Measurements from ENCODE around the gene NTSR1.
A peak's percentile ranks its signal among the peaks of the same experiment; 100 is the strongest.

NTSR1 gene

DNA sequence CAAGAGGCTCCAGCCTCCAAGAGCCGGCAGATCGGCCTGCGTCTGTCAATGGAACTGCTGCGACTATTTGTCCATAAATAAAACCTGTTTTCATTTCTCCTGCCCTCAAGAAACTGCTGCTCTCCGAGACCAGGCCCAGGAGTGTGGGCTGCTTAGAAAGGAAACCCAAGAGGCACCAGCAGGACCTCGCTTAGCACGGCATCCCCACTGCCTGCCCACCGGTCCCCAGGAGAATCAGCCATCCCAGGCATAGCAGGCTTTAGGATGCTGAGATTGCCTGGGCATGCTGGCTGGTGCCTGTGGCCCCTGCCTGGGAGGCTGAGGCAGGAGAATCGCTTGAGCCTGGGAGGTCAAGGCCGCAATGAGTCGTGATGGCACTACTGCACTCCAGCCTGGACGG is 17.6 kb downstream of the NTSR1 start:
- no peak for DNase-seq (ENCODE audit: low read depth)

DNA sequence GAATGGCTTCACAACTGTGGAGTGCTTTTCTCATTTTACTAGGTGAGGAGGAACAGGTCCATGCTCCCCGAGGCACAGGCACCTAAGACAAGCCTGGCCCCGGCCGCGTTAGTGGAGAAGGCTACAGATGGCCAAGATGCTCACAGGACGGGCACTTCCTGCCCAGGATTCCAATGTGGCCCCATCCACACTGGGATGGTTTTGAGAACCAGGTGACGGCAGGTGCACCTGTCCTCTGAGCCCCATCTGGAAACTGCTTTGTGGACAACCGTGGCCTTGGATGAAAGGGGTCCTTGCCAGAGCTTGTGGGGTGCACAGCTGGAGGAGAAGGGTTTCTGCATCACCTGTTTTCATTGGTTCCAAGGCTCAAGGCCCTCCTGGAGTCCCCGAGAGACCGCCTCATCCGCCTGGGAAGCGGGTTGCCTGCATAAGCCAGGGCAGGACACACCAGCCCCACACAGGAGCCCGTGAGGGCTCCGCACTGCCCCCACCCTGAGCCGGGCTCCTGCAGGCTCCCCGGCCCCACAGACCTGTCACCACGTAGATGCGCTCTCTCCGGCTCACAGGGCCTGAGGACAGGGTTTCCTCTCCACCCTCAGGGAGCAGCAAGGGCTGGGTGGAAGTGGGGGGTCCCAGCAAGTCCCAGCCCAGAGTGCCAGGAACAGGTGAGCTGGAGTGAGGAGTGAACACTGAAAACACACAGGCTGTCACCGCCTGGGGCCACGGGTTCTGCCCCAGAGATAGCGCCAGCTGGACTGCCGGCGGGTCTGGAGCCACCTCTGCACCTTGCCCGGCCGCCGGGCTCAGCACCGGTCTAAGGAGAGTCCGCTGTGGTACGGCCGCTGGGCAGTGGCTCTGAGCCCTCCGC is 18.3 kb downstream of the NTSR1 start:
- DNase-seq (ENCODE audit: low read depth) = no peak

GRCh38 chr20:62727584-62728027 is 19.0 kb downstream of the NTSR1 start:
- no peak for DNase-seq (ENCODE audit: low read depth)

GRCh38 chr20:62728028-62728780 is 19.6 kb downstream of the NTSR1 start:
- DNase-seq (ENCODE audit: low read depth) = no peak

DNA sequence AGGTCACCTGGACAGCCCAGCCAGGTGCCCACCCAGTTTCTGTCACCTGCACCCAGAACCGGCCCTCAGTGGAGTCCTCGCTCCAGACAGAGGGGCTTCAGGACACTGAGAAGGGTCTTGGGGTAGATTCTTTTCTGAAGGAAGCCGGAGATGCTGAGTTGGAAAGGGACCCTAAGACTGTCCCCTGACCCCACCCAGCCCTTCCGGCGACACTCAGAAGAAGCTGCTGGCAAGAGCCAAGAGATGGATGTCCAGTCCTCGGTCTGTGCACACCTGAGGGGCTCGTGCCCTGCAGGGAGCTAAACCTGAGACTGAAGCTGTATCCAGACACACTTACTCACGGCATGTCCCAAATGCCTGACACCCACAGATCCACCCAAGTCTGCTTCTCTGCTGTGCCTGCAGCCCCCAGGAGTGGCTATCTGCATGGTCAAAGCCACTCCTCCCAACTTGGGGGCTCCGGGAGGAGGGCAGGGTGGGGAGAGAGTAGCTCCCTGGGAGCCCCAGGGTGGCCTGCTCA is 20.2 kb downstream of the NTSR1 start:
- no peak for DNase-seq (ENCODE audit: low read depth)

DNA sequence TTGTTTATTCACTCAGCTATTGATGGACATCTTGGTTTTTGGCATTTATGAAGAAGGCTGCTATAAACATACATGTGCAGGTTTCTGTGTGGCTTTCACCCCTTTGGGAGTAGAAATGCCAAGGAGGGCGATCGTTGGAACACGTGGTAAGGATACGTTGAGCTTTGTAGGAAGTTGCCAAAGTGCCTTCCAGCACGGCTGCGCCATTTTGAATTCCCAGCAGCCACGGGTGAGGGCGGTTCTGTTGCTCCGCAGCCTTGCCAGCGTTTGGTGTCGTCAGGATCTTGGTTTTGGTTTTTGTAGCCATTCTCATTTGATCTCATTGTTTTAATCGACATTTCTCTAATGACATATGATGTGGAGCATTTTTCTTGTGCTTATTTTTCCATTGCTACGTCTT is 21.8 kb downstream of the NTSR1 start:
- DNase-seq (ENCODE audit: low read depth) = no peak

GRCh38 chr20:62732031-62732760 is 23.6 kb downstream of the NTSR1 start:
- DNase-seq (ENCODE audit: low read depth) = no peak

- DNase-seq (ENCODE audit: low read depth) = no peak
These were observed 24.3 kb downstream of the NTSR1 start for GRCh38 chr20:62732842-62733525.

GRCh38 chr20:62733526-62733842 is 24.8 kb downstream of the NTSR1 start:
- no peak for DNase-seq (ENCODE audit: low read depth)

- no peak for DNase-seq (ENCODE audit: low read depth)
These were observed 25.3 kb downstream of the NTSR1 start for GRCh38 chr20:62733891-62734290.

DNA sequence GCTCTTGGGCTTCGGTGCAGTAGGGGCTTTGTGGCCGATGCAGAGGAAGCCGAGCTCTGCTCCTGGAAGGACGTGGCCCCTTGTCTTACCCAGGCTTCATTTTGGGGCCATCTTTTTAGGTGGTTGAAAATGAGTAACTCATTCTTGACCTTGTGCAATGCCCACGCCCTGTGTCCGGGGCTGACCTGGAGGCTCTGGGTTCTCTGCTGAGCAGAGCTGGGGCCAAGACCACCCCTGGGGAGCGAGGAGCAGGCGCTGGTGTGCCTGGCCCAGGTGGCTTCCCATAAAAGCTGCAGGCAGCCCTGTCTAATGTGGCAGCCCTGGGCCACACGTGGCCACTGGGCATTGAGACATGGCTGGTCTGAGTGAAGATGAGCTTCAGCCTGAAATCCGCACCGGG is 25.7 kb downstream of the NTSR1 start:
- DNase-seq (ENCODE audit: low read depth) = no peak

GRCh38 chr20:62734881-62735280 is 26.2 kb downstream of the NTSR1 start:
- DNase-seq (ENCODE audit: low read depth) = no peak

- DNase-seq (ENCODE audit: low read depth) = no peak
These were observed 26.7 kb downstream of the NTSR1 start for GRCh38 chr20:62735331-62735821.

DNA sequence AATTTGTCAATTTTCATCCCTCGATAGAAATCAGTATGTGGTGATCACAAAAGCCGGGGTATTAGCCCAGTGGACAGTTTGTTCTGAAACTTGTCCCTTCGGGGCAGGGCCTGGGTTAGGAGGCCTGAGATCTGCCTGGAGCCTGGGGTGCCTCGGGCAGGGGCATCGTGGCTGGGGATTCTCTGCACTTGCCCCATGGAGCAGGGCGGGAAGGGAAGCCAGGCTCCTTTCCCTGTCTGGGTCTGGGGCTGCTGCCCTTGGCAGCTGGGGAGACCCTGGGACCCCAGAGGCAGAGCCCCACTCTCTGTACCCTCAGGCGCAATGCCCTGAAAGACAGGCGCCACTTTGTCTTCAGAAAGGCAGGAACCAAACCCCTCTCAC is 27.4 kb downstream of the NTSR1 start:
- DNase-seq (ENCODE audit: low read depth) = no peak

- DNase-seq (ENCODE audit: low read depth) = no peak
These were observed 27.9 kb downstream of the NTSR1 start for GRCh38 chr20:62736407-62737071.

DNA sequence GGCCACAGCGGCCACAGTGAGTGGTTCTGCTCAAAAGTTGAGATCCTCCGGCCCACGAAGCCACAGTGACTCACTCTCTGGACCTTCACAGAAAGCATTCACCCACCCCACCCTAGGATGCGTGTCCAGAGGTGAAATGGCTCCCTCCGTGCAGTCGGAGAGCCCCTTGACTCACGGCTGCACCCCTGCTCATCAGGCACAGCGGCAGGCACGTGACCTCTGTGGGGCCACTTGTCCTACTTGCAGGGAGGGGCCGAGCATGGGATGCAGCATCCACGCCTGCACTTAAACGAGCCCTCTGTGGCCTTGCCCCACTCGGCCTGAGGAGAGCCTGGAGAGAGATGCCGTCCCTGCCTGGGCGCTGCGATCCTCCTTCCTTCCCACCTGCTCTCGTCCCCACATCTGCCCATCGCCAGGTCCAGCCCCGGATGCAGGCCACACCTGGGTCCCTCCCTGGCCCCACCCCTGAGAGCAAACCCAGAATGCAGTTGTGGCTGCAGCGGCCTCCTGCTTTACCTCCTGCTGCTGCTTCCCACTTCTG is 28.7 kb downstream of the NTSR1 start:
- no peak for DNase-seq (ENCODE audit: low read depth)

DNA sequence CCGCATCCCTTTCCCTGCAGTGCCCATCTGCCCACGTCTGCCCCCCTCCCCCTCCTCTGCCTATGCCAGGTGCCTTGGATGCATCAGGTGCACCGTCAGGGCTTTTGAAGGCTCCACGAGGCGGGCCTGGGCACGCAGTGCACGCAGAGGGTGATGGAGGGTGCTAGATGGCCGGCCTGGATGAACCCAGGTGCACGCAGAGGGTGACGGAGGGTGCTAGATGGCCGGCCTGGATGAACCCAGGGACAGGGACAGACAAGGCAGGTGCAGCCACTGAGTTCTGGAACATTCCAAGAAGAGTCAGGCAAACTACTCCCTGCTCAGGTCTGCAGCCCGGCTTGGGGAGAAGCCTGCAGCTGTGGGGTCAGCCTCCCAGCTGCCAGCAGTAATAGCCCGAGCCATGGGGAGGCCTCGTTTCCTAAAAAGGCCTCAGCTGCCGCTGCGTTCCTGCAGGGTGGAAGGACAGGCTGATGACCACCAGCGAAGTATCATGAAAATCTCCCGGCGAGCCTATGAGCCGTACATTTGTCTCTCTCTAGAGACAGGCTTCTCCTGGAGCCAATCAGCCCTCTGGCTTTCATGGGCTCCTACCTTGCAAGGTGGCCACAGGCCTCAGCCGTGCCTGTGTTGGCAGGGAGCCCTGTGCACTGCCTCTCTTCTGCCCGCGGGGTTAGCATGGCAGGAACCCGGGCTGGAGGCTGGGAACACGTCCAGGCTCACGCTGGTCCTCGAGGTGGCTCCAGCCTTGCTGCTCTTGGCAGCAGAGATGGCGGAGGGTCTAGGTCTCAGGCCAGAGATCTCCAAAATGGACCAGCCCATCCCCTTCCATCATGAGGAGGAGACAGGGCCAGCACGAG is 29.6 kb downstream of the NTSR1 start:
- no peak for DNase-seq (ENCODE audit: low read depth)

GRCh38 chr20:62739067-62739466 is 30.4 kb downstream of the NTSR1 start:
- no peak for DNase-seq (ENCODE audit: low read depth)

GRCh38 chr20:62739581-62740285 is 31.1 kb downstream of the NTSR1 start:
- peak; percentile 15 for DNase-seq (ENCODE audit: low read depth)

Data from activated gamma-delta T cell treated with anti-CD3 and anti-CD28 coated beads, Interleukin-2, amount 50 U/mL, for 16 hours (primary cell).